HS-5 (cell line): Measurements from ENCODE around the gene SYK.
"Not testable (repeated sequence)": the region's sequence is repeated elsewhere in the genome, so short reads cannot be mapped to it uniquely, and the experiment has no call there.

ENCODE experiments used
- DNase-seq: peaks from one replicate; pipeline ENCODE4 v3.0.0-alpha.2; 2012; ENCODE audit warnings: low read depth

The SYK gene

GRCh38 chr9:90880669-90881068 is 79.0 kb downstream of the SYK start:
- no peak for DNase-seq

- DNase-seq: no peak
These were observed 80.0 kb downstream of the SYK start for GRCh38 chr9:90881648-90882047.

GRCh38 chr9:90882991-90883600 is 81.5 kb downstream of the SYK start:
- no peak for DNase-seq

GRCh38 chr9:90883661-90884060 is 82.0 kb downstream of the SYK start:
- DNase-seq: no peak

GRCh38 chr9:90884178-90884577 is 82.6 kb downstream of the SYK start:
- no peak for DNase-seq

- not testable (repeated sequence) for DNase-seq
These were observed 85.2 kb downstream of the SYK start for GRCh38 chr9:90886868-90887267.

GRCh38 chr9:90888941-90889340 is 87.3 kb downstream of the SYK start:
- DNase-seq: no peak

GRCh38 chr9:90890146-90890810 is 88.7 kb downstream of the SYK start:
- no peak for DNase-seq

GRCh38 chr9:90891308-90892040 is 89.9 kb downstream of the SYK start:
- DNase-seq: no peak

GRCh38 chr9:90892918-90893317 is 91.3 kb downstream of the SYK start:
- DNase-seq: no peak

GRCh38 chr9:90893706-90894105 is 92.1 kb downstream of the SYK start:
- no peak for DNase-seq

GRCh38 chr9:90894986-90895687 is 93.5 kb downstream of the SYK start:
- DNase-seq: no peak

- DNase-seq: no peak
These were observed 94.2 kb downstream of the SYK start for GRCh38 chr9:90895786-90896185.

- no peak for DNase-seq
These were observed 94.6 kb downstream of the SYK start for GRCh38 chr9:90896231-90896630.

GRCh38 chr9:90898228-90898627 is 96.6 kb downstream of the SYK start:
- no peak for DNase-seq

GRCh38 chr9:90899287-90899686 is 97.7 kb downstream of the SYK start:
- no peak for DNase-seq

GRCh38 chr9:90900130-90900529 is 98.5 kb downstream of the SYK start:
- no peak for DNase-seq

- no peak for DNase-seq
These were observed 100.3 kb downstream of the SYK start for GRCh38 chr9:90901933-90902332.

GRCh38 chr9:90903766-90904424 is 102.3 kb downstream of the SYK start:
- DNase-seq: no peak

- no peak for DNase-seq
These were observed 103.3 kb downstream of the SYK start for GRCh38 chr9:90904706-90905478.

- no peak for DNase-seq
These were observed 104.2 kb downstream of the SYK start for GRCh38 chr9:90905822-90906221.
